ENCODE data around the gene UGT1A7.
"Not testable (repeated sequence)": the region's sequence is repeated elsewhere in the genome, so short reads cannot be mapped to it uniquely, and the experiment has no call there.

GRCh38 chr2:233750689-233751088, 69.0 kb downstream of the UGT1A7 start:
- not testable (repeated sequence) for TF ChIP-seq CTCF (IDR thresholded peaks at IDR 0.05; ENCODE audit: poor library complexity, severe bottlenecking); POLR2AphosphoS5 (IDR thresholded peaks at IDR 0.05); EZH2 (IDR thresholded peaks at IDR 0.05; ENCODE audit: borderline replicate concordance, insufficient read depth, low read length, poor library complexity, severe bottlenecking); SMC3 (conservative IDR thresholded peaks at IDR 0.05; ENCODE audit: poor library complexity); TAF1 (IDR thresholded peaks at IDR 0.05; ENCODE audit: low read depth); EP300 (conservative IDR thresholded peaks at IDR 0.05; ENCODE audit: poor library complexity, severe bottlenecking)
